NCI-H2107 treated with DMSO at 0.1 percent for 48 hours (cell line): ENCODE results near the gene BMP6.
A peak's percentile ranks its signal among the peaks of the same experiment; 100 is the strongest.
"Not testable (repeated sequence)": the region's sequence is repeated elsewhere in the genome, so short reads cannot be mapped to it uniquely, and the experiment has no call there.

Experiments
- DNase-seq: peaks from one replicate; lab custom pipeline; 2025; ENCODE audit not compliant: unreplicated experiment; lab: John Stamatoyannopoulos, UW

Gene BMP6

GRCh38 chr6:7786214-7786661, 60.3 kb downstream of the BMP6 start:
- DNase-seq: no peak

GRCh38 chr6:7787137-7787608, 61.3 kb downstream of the BMP6 start:
- DNase-seq: no peak

GRCh38 chr6:7787731-7788130, 61.8 kb downstream of the BMP6 start:
- DNase-seq: no peak

GRCh38 chr6:7794509-7794908, 68.6 kb downstream of the BMP6 start:
- no peak for DNase-seq

GRCh38 chr6:7797386-7797785, 71.5 kb downstream of the BMP6 start:
- DNase-seq: no peak

- no peak for DNase-seq
Measured at GRCh38 chr6:7798751-7799150, 72.9 kb downstream of the BMP6 start.

GRCh38 chr6:7802662-7803061, 76.8 kb downstream of the BMP6 start:
- DNase-seq: no peak

GRCh38 chr6:7803214-7803613, 77.3 kb downstream of the BMP6 start:
- DNase-seq: no peak

- DNase-seq: peak; percentile 19
Measured at GRCh38 chr6:7805078-7805849, 79.4 kb downstream of the BMP6 start.

- no peak for DNase-seq
Measured at GRCh38 chr6:7805850-7806214, 79.9 kb downstream of the BMP6 start.

- no peak for DNase-seq
Measured at GRCh38 chr6:7806711-7807110, 80.8 kb downstream of the BMP6 start.

- no peak for DNase-seq
Measured at GRCh38 chr6:7809346-7809745, 83.4 kb downstream of the BMP6 start.

GRCh38 chr6:7811441-7811840, 85.5 kb downstream of the BMP6 start:
- no peak for DNase-seq

- no peak for DNase-seq
Measured at GRCh38 chr6:7812623-7813022, 86.7 kb downstream of the BMP6 start.

- DNase-seq: no peak
Measured at GRCh38 chr6:7813193-7813592, 87.3 kb downstream of the BMP6 start.

- no peak for DNase-seq
Measured at GRCh38 chr6:7813704-7814103, 87.8 kb downstream of the BMP6 start.

GRCh38 chr6:7815716-7816115, 89.8 kb downstream of the BMP6 start:
- DNase-seq: no peak

- not testable (repeated sequence) for DNase-seq
Measured at GRCh38 chr6:7817184-7817583, 91.3 kb downstream of the BMP6 start.

GRCh38 chr6:7818257-7819214, 92.6 kb downstream of the BMP6 start:
- no peak for DNase-seq

- no peak for DNase-seq
Measured at GRCh38 chr6:7819431-7820015, 93.6 kb downstream of the BMP6 start.

- DNase-seq: no peak
Measured at GRCh38 chr6:7820288-7820835, 94.5 kb downstream of the BMP6 start.
